ENCODE data around the gene SAP30BP.

Gene SAP30BP

DNA sequence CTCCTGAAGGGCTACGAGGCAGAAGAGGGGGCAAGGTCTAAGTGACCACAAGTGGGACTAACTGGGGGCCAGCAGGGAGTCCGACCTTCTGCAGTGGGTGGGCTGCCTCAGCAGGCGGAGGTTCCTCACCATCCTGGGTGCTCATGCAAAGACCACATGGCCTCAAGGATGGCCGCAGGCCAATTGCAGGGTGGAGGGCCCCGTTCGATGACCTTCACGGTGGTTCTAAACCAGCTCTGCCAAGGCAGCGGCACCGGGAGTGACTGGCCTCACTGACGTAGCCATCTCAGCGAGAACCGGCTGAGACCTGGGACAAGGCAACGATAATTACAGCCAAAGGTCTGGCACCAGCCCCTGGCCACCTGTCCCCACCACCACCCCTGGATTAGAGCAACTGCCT, 28.2 kb upstream of the SAP30BP start:
- TF ChIP-seq ZFX (IDR thresholded peaks at IDR 0.05; ENCODE audit: borderline replicate concordance), result no peak
- TF ChIP-seq, protein P1, sequence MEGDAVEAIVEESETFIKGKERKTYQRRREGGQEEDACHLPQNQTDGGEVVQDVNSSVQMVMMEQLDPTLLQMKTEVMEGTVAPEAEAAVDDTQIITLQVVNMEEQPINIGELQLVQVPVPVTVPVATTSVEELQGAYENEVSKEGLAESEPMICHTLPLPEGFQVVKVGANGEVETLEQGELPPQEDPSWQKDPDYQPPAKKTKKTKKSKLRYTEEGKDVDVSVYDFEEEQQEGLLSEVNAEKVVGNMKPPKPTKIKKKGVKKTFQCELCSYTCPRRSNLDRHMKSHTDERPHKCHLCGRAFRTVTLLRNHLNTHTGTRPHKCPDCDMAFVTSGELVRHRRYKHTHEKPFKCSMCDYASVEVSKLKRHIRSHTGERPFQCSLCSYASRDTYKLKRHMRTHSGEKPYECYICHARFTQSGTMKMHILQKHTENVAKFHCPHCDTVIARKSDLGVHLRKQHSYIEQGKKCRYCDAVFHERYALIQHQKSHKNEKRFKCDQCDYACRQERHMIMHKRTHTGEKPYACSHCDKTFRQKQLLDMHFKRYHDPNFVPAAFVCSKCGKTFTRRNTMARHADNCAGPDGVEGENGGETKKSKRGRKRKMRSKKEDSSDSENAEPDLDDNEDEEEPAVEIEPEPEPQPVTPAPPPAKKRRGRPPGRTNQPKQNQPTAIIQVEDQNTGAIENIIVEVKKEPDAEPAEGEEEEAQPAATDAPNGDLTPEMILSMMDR (IDR thresholded peaks at IDR 0.05), result no peak
- no peak overlapping the region for H3K27ac ChIP-seq

DNA sequence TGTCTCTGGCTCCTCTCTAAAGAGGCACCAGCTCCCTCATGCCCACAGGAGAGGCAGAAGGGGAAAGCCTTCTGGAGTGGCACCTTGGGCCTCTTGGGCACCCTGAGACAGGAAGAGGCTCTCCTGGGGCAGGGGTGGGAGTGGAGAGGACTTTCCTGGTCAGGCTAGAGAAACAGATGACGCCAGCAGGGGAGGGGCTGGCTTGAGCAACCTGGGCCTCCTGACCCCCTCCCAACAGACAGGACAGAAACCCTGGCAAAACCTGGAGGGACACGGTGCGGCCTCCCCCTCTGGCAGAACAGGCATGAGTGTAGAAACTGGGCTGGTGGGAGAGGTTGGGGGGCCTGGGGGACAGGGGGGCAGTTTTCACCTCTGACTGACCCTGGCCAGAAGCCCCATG, 27.8 kb upstream of the SAP30BP start:
- H3K27ac ChIP-seq, result no peak overlapping the region
- TF ChIP-seq ZFX (IDR thresholded peaks at IDR 0.05; ENCODE audit: borderline replicate concordance), result no peak
- TF ChIP-seq, protein P1 (IDR thresholded peaks at IDR 0.05), result no peak

DNA sequence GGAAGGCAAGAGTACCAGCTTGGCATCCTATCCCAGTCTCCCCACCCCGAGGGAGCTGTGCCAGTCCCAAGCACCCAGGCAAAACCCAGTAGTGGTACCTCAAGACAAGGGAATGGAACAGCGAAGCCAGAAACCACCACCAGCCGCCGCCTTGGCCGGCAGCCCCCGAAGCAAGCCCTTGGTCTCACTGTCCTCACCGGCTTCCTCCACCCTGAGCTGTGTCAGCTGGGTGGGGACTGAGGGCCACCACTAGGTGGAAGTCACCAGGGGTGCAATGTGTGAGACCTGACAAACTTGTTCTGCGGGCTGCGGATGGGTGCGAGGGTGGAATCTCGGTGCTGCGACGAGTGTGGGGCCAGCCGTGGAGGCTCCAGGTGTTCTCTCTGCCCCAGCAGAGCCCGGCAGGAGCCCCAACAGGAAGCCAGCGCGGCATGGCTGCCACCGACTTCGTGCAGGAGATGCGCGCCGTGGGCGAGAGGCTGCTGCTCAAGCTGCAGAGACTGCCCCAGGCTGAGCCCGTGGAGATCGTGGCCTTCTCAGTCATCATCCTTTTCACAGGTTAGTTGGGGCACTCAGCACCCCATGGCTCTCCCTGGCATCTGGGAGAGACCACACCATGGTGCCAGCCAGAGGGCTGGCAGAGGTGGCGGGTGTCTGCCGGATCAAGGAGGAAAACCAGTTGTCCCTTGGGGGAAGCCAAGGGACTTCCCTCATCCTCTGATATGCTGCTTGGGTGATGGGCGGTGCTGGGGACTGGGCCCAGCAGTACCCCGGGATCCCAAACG, 27.2 kb upstream of the SAP30BP start:
- H3K27ac ChIP-seq, result no peak overlapping the region
- TF ChIP-seq ZFX (IDR thresholded peaks at IDR 0.05; ENCODE audit: borderline replicate concordance), result no peak
- TF ChIP-seq, protein P1 (IDR thresholded peaks at IDR 0.05), result no peak

DNA sequence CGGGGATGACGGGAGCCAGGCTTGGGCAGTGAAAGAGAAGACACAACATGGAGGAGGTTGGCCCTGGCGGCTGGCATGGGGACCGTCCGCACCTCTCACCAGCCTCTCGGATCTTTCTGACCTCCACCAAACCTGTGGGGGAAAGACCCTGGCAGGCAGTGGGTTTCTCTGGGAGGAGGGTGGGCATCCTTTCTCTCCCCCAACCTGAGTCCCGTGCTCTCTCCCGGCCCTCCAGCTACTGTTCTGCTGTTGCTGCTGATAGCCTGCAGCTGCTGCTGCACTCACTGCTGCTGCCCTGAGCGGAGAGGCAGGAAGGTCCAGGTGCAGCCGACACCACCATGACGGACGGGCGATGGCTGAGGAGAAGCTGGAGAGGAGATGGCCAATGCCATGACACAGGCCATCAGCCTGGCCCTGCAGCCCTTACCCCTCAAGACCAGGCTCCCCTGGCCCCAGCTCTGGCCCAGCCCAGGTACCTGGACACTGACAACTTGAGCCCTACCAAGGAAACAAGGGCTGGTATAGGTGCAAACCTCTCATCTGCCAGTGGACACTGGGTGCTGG, 26.5 kb upstream of the SAP30BP start:
- no peak overlapping the region for H3K27ac ChIP-seq
- TF ChIP-seq ZFX (IDR thresholded peaks at IDR 0.05; ENCODE audit: borderline replicate concordance), result no peak
- TF ChIP-seq, protein P1 (IDR thresholded peaks at IDR 0.05), result no peak

GRCh38 chr17:75641343-75641742, 25.8 kb upstream of the SAP30BP start:
- H3K27ac ChIP-seq, result no peak overlapping the region
- TF ChIP-seq ZFX (IDR thresholded peaks at IDR 0.05; ENCODE audit: borderline replicate concordance), result no peak
- TF ChIP-seq, protein P1 (IDR thresholded peaks at IDR 0.05), result no peak

GRCh38 chr17:75642182-75642783, 24.9 kb upstream of the SAP30BP start:
- TF ChIP-seq, protein P1 (IDR thresholded peaks at IDR 0.05), result no peak
- no peak for TF ChIP-seq ZFX (IDR thresholded peaks at IDR 0.05; ENCODE audit: borderline replicate concordance)
- no peak overlapping the region for H3K27ac ChIP-seq

All from 22Rv1 (cell line).